SK-N-SH treated with all-trans-retinoic acid at 6 μM for 48 hours (cell line): Measurements from ENCODE around the gene ALG14.

Experiments used
- ATAC-seq: fragments of 200-7000 bp; cut with Tn5 transposase; 3 replicates; pipeline ENCODE4 v1.9.1; 2020; ENCODE audit warnings: mild to moderate bottlenecking, moderate library complexity
- ARNTL ChIP-seq: fragments of 450-650 bp; formaldehyde crosslinking; IDR thresholded peaks from 2 replicates; pipeline ENCODE4 v1.5.0; 2020; ENCODE audit warnings: low read depth, mild to moderate bottlenecking, moderate library complexity, borderline replicate concordance
- BACH2 ChIP-seq: fragments of 250-450 bp; sonication (Bioruptor Pico); IDR thresholded peaks from 2 replicates; pipeline ENCODE4 v1.9.0; 2021; ENCODE audit warnings: mild to moderate bottlenecking, borderline replicate concordance
- CREB5 ChIP-seq: fragments of 250-450 bp; sonication (Bioruptor Pico); IDR thresholded peaks from 2 replicates; pipeline ENCODE4 v1.5.1; 2020; ENCODE audit warnings: low read depth, mild to moderate bottlenecking, moderate library complexity
- GLIS3 ChIP-seq: fragments of 250-450 bp; sonication (Bioruptor Pico); IDR thresholded peaks from 2 replicates; pipeline ENCODE4 v1.5.0; 2020; ENCODE audit warnings: mild to moderate bottlenecking, moderate library complexity
- ISL1 ChIP-seq: fragments of 250-450 bp; sonication (Bioruptor Pico); IDR thresholded peaks from 2 replicates; pipeline ENCODE4 v2.1.2; 2022; ENCODE audit warnings: mild to moderate bottlenecking, moderate library complexity
- OSR1 ChIP-seq: fragments of 250-450 bp; sonication (Bioruptor Pico); IDR thresholded peaks from 2 replicates; pipeline ENCODE4 v1.8.0; 2022; ENCODE audit warnings: moderate library complexity, mild to moderate bottlenecking, inconsistent platforms
- PATZ1 ChIP-seq: fragments of 250-450 bp; sonication (Bioruptor Pico); IDR thresholded peaks from 2 replicates; pipeline ENCODE4 v1.8.0; 2020; ENCODE audit warnings: mild to moderate bottlenecking, moderate library complexity, borderline replicate concordance
- RARB ChIP-seq: fragments of 250-450 bp; sonication (Bioruptor Pico); IDR thresholded peaks from 2 replicates; pipeline ENCODE4 v1.8.0; 2021; ENCODE audit warnings: mild to moderate bottlenecking, moderate library complexity
- SNAI2 ChIP-seq: fragments of 250-450 bp; sonication (Bioruptor Pico); IDR thresholded peaks from 2 replicates; pipeline ENCODE4 v1.5.0; 2020; ENCODE audit warnings: mild to moderate bottlenecking, moderate library complexity
- TCF4 ChIP-seq: fragments of 250-450 bp; sonication (Bioruptor Pico); IDR thresholded peaks from 2 replicates; pipeline ENCODE4 v1.8.0; 2021; ENCODE audit warnings: mild to moderate bottlenecking, moderate library complexity, borderline replicate concordance
- TOX ChIP-seq: fragments of 250-450 bp; sonication (Bioruptor Pico); IDR thresholded peaks from 2 replicates; pipeline ENCODE4 v1.8.0; 2021; ENCODE audit warnings: mild to moderate bottlenecking, moderate library complexity, borderline replicate concordance
- ZFP3 ChIP-seq: fragments of 250-450 bp; sonication (Bioruptor Pico); IDR thresholded peaks from 2 replicates; pipeline ENCODE4 v1.5.0; 2020; ENCODE audit warnings: mild to moderate bottlenecking, moderate library complexity
- ZNF70 ChIP-seq: fragments of 450-650 bp; formaldehyde crosslinking; IDR thresholded peaks from 2 replicates; pipeline ENCODE4 v1.5.0; 2020; ENCODE audit warnings: mild to moderate bottlenecking, moderate library complexity
- ZNF8 ChIP-seq: fragments of 450-650 bp; formaldehyde crosslinking; IDR thresholded peaks from 2 replicates; pipeline ENCODE4 v1.5.0; 2020; ENCODE audit warnings: mild to moderate bottlenecking, moderate library complexity
- TF ChIP-seq, protein P1 (sequence below): fragments of 250-450 bp; sonication (Bioruptor Pico); IDR thresholded peaks from 2 replicates; pipeline ENCODE4 v1.5.0; 2020; ENCODE audit warnings: mild to moderate bottlenecking, moderate library complexity
- TF ChIP-seq, protein P2 (sequence below): fragments of 250-450 bp; sonication (Bioruptor Pico); IDR thresholded peaks from 2 replicates; pipeline ENCODE4 v1.8.0; 2021; ENCODE audit warnings: low read depth, mild to moderate bottlenecking, moderate library complexity, borderline replicate concordance
- TF ChIP-seq, protein P3 (sequence below): fragments of 250-450 bp; sonication (Bioruptor Pico); IDR thresholded peaks from 2 replicates; pipeline ENCODE4 v1.5.1; 2021; ENCODE audit warnings: mild to moderate bottlenecking, moderate library complexity

ALG14 gene

GRCh38 chr1:95117207-95118066 is 44.7 kb upstream of the ALG14 start, which contains the start of gene TLCD4:
Gene TLCD4 (plus strand): TSS chr1:95117355. CDS start chr1:95143902, 26,547 bp downstream.
- TF ChIP-seq OSR1 (CRISPR knock-in tag), result no peak

GRCh38 chr1:95116580-95117206 is 43.9 kb upstream of the ALG14 start:
- ATAC-seq, result peak; percentile 85
- TF ChIP-seq ARNTL (CRISPR knock-in tag), result no peak
- no peak for TF ChIP-seq TOX (CRISPR knock-in tag)
- peak; percentile 86 for TF ChIP-seq ZNF70 (CRISPR knock-in tag)
- TF ChIP-seq, protein P1, sequence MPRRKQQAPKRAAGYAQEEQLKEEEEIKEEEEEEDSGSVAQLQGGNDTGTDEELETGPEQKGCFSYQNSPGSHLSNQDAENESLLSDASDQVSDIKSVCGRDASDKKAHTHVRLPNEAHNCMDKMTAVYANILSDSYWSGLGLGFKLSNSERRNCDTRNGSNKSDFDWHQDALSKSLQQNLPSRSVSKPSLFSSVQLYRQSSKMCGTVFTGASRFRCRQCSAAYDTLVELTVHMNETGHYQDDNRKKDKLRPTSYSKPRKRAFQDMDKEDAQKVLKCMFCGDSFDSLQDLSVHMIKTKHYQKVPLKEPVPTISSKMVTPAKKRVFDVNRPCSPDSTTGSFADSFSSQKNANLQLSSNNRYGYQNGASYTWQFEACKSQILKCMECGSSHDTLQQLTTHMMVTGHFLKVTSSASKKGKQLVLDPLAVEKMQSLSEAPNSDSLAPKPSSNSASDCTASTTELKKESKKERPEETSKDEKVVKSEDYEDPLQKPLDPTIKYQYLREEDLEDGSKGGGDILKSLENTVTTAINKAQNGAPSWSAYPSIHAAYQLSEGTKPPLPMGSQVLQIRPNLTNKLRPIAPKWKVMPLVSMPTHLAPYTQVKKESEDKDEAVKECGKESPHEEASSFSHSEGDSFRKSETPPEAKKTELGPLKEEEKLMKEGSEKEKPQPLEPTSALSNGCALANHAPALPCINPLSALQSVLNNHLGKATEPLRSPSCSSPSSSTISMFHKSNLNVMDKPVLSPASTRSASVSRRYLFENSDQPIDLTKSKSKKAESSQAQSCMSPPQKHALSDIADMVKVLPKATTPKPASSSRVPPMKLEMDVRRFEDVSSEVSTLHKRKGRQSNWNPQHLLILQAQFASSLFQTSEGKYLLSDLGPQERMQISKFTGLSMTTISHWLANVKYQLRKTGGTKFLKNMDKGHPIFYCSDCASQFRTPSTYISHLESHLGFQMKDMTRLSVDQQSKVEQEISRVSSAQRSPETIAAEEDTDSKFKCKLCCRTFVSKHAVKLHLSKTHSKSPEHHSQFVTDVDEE, result no peak
- TF ChIP-seq ZFP3 (CRISPR knock-in tag), result no peak
- no peak for TF ChIP-seq RARB
- 0 out of 2 replicates have a peak, but pooled peaks have one; percentile 18 for TF ChIP-seq TCF4 (CRISPR knock-in tag)

More at GRCh38 chr1:95117207-95118066, 44.7 kb upstream of the ALG14 start, which contains the start of gene TLCD4:
- peak; percentile 95 for ATAC-seq

DNA sequence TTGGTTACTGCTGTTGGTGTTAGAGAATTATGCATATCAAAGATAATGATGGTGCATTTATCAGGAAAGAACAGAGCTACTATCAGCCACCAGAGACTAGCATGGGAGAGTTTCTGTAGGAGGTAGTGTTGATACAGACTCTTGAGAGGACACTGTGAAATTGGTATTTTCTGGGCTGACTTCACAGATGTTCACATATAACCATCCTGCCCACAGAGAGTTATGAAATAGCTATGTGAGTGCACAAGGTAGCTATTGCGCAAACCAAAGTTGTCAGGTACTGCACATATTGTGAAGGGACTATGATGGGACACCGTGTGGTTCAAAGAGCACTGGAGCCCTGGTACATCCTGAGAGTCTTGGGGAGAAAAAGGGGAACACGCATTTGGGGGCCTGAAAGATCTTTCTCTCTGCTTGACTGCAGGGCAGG is 43.0 kb upstream of the ALG14 start:
- TF ChIP-seq ZNF8 (CRISPR knock-in tag), result no peak
- TF ChIP-seq ISL1 (CRISPR knock-in tag), result no peak
- TF ChIP-seq BACH2, result no peak
- no peak for TF ChIP-seq SNAI2
- TF ChIP-seq PATZ1 (CRISPR knock-in tag), result no peak
- TF ChIP-seq, protein P1, result no peak
- ATAC-seq, result no peak

- TF ChIP-seq CREB5 (CRISPR knock-in tag) (no peak), SNAI2 (no peak), GLIS3 (CRISPR knock-in tag) (no peak), TCF4 (CRISPR knock-in tag) (no peak), ARNTL (CRISPR knock-in tag) (no peak), BACH2 (no peak), OSR1 (CRISPR knock-in tag) (no peak), ZNF70 (CRISPR knock-in tag) (no peak), ISL1 (CRISPR knock-in tag) (no peak)
- TF ChIP-seq, protein P2, sequence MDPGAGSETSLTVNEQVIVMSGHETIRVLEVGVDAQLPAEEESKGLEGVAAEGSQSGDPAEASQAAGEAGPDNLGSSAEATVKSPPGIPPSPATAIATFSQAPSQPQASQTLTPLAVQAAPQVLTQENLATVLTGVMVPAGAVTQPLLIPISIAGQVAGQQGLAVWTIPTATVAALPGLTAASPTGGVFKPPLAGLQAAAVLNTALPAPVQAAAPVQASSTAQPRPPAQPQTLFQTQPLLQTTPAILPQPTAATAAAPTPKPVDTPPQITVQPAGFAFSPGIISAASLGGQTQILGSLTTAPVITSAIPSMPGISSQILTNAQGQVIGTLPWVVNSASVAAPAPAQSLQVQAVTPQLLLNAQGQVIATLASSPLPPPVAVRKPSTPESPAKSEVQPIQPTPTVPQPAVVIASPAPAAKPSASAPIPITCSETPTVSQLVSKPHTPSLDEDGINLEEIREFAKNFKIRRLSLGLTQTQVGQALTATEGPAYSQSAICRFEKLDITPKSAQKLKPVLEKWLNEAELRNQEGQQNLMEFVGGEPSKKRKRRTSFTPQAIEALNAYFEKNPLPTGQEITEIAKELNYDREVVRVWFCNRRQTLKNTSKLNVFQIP (CRISPR knock-in tag), result no peak
- TF ChIP-seq, protein P3, sequence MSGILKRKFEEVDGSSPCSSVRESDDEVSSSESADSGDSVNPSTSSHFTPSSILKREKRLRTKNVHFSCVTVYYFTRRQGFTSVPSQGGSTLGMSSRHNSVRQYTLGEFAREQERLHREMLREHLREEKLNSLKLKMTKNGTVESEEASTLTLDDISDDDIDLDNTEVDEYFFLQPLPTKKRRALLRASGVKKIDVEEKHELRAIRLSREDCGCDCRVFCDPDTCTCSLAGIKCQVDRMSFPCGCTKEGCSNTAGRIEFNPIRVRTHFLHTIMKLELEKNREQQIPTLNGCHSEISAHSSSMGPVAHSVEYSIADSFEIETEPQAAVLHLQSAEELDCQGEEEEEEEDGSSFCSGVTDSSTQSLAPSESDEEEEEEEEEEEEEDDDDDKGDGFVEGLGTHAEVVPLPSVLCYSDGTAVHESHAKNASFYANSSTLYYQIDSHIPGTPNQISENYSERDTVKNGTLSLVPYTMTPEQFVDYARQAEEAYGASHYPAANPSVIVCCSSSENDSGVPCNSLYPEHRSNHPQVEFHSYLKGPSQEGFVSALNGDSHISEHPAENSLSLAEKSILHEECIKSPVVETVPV (CRISPR knock-in tag), result no peak
- no peak for ATAC-seq
These were observed 40.9 kb upstream of the ALG14 start for GRCh38 chr1:95113684-95114083.
